GM18511 (cell line): ENCODE measurements around the gene CDK5RAP3.
"Not testable (repeated sequence)": the region's sequence is repeated elsewhere in the genome, so short reads cannot be mapped to it uniquely, and the experiment has no call there.

Source experiments
- ATAC-seq: cut with Tn5 transposase; IDR thresholded peaks from one replicate; pipeline ENCODE4 v1.9.1; 2021; ENCODE audit warnings: mild to moderate bottlenecking, moderate library complexity; ENCODE audit not compliant: unreplicated experiment

The CDK5RAP3 gene

DNA sequence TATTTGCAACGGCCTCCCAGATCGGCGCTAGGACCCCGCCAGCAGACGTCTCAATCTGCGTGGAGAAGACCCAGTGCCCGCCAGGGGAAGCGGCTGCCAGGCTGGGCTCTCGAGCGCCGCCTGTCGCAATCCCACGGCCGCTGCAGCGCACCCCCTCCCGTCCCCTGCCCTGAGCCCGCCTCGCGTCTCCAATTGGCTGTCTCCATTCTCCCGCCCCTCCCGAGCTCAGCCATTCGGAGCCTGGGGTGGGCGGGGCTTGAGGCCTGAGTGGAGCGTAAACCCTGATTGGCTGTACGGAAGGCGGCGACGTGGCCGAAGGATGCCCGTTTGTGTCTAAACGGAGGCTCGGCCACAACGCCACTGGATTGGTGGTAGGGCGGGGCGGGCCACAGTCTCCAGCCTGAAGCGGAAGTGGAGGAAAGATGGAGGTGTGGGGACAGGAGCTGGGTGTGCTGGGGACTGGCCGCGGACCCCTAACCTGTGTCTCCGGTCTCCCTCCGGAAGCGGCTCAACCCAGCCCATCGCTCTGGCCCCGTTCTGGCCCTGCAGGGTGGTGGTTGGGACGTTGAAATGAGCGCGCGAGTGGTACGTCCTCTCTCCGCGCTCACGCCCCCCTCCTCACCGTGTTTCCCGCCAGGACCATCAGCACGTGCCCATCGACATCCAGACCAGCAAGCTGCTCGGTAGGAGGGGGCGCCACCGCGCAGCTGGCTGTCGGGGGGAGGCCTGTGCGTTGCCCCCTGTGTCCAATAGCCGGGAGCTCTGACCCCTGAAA, at the start of gene CDK5RAP3:
Gene CDK5RAP3 (plus strand): TSS at position 389 of the 775 bp plus-strand sequence. CDS start 34 bp downstream, at position 423.
- ATAC-seq: peak; percentile 95

DNA sequence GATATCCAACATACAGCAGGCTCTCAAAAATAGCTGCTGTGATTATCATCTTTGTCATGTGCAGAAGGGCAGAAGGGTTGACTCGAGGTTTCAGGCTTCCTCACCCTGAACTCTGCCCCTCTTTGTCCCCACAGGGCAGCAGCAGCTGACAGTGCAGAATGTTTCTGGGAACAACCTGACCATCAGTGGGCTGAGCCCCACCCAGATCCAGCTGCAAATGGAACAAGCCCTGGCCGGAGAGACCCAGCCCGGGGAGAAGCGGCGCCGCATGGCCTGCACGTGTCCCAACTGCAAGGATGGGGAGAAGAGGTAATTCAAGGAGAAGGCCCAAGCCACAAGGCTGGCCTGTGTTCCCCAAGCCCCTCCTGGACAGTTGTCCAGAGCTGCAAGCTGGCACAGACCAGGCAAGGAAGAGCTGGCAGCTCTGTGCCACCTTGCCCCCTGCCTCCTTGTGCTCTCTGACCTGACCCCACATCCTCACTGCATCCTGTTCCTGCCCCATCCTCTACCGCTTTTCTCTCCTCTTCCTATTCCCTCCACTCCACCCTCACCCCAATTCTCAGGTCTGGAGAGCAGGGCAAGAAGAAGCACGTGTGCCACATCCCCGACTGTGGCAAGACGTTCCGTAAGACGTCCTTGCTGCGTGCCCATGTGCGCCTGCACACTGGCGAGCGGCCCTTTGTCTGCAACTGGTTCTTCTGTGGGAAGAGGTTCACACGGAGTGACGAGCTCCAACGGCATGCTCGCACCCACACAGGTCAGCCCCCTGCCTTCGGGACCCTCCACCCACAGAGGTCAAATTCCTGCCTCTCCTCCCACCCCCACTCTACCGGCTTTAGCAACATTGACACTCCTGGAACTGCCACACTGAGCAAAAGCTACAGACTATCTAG, 45.9 kb upstream of the CDK5RAP3 start:
- no peak for ATAC-seq

- ATAC-seq: no peak
These were observed 45.3 kb upstream of the CDK5RAP3 start for GRCh38 chr17:47925678-47925988.

DNA sequence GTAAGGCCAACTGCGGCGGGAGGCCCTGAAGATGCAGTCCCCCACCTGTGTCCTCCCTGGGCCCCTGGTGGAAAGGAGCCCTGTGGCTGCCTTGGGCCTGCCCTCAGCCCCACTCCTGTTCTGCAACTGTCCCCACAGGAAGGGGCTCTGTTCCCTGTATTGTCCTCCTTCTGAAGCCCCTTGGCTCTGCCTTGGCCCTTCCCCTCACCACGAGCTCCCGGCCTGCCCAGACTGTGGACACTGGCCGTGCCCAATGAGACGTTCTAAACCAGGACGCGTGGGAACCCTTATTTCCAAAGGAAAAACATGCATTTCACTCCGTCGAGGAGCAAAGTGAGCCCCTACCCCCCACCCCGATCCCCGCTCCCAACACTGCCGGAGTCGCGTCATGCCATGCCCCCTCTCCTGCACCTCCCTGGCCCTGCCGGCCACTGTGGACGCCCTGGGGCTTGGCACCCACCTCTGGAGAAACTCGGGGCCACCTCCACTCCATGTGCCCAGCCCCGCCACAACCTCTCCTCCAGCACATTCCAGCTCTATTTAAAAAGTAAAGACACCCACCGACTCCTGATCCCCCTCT, 43.0 kb upstream of the CDK5RAP3 start:
- no peak for ATAC-seq

DNA sequence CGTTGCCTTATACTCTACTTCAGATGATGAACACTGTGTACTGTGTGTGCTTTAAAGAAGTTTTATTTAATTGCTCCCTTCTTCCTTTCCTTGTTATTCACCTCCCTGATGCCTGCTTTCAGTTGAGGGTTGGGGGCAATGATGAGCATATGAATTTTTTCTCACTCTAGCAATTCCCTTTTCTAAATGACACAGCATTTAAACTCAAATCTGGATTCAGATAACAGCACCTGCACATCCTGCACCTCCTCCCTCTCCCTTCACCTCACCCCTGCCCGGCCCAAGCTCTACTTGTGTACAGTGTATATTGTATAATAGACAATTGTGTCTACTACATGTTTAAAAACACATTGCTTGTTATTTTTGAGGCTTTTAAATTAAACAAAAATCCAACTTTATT, 42.5 kb upstream of the CDK5RAP3 start:
- no peak for ATAC-seq

- ATAC-seq: no peak
These were observed 41.5 kb upstream of the CDK5RAP3 start for GRCh38 chr17:47929218-47930000.

GRCh38 chr17:47931848-47932247, 39.1 kb upstream of the CDK5RAP3 start:
- no peak for ATAC-seq

- ATAC-seq: no peak
These were observed 36.1 kb upstream of the CDK5RAP3 start for GRCh38 chr17:47934856-47935255.

DNA sequence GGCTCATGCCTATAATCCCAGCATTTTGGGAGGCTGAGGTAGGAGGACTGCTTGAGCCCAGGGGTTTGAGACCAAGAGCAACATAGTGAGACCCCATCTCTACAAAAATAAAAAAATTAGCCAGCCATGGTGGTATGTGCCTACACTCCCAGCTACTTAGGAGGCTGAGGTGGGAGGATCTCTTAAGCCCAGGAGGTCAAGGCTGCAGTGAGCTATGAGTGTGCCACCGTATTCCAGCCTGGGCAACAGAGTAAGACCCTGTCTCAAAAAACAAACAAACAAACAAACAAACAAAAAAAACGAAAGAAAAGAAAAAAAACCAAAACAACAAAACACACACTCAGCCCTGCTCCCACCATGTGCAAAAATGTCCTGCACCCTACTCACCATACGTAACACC, 35.4 kb upstream of the CDK5RAP3 start:
- not testable (repeated sequence) for ATAC-seq

- ATAC-seq: no peak
These were observed 35.0 kb upstream of the CDK5RAP3 start for GRCh38 chr17:47935961-47936360.

DNA sequence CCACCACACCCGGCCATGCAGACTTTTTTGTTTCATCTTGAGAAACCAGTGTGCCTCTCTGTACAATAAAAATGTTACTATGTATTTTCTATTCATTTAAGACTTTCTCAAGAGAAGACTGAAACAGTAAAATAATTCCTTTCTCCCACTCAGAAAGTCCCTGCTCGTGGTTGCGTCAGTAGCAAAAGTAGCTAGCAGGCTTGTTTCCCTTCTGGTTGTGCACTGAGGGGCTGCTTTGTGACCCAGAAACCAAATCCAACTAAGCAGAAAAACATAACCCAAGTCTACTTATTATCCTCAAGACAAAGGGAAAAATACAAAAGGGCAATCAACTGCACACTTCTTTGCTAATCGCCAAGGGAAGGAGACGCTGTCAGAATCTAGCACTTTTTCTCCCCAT, 33.0 kb upstream of the CDK5RAP3 start:
- ATAC-seq: no peak

DNA sequence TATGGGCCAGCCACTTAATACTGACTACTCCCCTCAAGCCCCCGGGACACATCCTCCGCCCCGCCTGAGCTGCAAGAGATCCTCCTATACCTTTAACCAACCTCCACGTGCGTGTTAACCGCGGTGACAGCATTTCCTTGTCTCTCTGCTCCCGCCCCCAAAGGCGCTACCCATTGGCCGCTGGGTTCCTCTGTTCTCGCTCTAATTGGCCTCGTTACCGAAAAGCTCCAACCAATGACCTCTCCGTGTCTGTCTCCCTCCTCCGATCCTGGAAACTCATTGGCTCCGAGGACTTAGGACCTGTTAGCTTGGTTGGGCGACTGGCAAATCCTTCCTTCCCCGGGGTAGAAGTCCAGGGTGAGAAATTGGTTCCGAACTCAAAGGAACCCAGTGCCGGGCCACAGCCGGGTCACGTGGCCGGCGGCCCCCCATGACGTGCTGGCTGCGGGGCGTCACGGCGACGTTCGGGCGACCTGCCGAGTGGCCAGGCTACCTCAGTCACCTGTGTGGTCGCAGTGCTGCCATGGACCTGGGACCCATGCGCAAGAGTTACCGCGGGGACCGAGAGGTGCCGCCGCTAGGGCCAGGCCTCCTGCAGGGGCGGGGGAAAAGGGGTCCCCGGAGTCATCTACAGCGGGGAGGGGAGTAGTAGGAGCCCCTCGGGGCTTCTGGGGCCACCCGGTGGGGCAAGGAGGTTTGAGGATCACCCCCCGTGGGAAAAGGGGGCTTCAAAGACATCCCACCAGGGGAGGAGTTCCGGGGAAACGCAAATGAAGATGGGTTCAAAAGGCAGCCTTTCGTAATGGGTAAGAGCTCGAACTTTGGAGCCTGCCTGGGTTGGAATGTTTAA, 29.4 kb upstream of the CDK5RAP3 start, which contains the start of gene PNPO:
Gene PNPO (plus strand): TSS at position 326 of the 850 bp plus-strand sequence. CDS start 105 bp downstream, at position 431.
- peak; percentile 95 for ATAC-seq

GRCh38 chr17:47942096-47942510, 28.8 kb upstream of the CDK5RAP3 start:
- no peak for ATAC-seq

GRCh38 chr17:47942568-47942967, 28.3 kb upstream of the CDK5RAP3 start:
- ATAC-seq: no peak

DNA sequence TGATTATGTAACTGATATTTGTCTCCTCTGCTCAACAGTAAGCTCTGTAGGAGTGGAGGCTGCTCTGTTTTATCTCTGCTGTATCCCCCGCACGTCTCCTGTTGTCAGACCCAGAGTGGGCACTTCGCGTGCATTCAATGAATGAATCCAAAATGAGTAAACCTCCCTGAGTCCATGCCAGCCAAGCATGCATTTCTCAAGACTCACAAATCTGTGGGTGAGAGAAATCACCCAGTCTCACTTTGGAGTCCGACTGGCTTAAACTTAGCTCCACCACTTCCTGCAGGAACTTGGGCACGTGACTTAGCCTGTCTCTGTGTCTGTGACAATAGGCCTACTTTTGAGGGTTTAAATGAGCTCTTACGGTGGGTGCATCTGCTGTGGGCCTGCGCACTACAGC, 25.8 kb upstream of the CDK5RAP3 start:
- no peak for ATAC-seq

DNA sequence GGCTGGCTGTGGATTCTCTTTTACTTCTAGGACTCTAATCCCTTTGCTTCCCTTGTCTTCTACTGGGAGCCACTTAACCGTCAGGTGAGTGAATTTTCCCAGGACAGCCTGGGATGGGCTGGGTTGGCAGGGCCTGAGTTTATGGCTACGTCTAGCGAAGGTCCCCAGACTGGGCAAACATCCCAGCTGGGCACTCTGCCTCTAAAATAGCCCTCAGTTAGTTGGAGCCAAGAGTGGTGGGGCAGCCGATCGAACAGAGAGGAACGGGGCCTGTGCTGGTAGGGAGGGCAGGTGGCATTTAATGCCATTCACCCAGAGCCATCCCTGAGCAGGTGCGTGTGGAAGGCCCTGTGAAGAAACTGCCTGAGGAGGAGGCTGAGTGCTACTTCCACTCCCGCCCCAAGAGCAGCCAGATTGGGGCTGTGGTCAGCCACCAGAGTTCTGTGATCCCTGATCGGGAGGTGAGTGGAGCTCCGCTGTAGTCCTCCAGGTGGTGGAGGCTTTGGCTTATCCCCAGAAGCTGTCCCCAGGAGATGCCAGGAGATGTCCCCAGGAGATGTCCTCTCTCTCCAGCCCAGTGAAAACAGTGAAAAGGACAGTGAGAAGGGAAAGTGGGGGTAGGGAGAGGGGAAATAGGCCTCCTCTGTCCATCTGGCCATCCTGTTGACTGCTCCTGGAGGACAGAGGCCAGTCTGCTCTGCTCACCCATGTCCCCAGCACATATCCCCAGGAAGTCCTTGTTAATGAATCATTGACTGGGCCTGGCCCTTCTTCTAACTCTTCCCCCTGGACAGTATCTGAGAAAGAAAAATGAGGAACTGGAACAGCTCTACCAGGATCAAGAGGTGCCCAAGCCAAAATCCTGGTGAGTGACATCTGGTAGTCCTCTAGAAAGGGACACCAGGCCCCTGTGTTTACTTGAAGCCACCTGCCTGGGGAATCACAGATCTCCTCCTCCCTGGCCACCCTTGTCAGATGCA, 25.1 kb upstream of the CDK5RAP3 start:
- no peak for ATAC-seq

DNA sequence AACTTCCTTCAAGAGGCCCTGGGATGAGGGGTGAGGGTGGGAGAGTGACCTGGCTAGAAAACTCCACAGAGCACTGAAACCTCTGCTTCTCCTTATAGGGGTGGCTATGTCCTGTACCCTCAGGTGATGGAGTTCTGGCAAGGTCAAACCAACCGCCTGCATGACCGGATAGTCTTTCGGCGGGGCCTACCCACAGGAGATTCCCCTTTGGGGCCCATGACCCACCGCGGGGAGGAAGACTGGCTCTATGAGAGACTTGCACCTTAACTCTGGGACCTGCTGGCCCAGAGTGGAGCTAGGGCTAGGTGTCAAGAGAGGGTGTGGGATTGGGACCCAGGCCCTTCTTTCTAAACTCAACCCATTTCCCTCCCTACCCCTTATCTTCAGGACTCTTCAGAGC, 24.4 kb upstream of the CDK5RAP3 start:
- ATAC-seq: no peak

- ATAC-seq: peak; percentile 65
These were observed 23.9 kb upstream of the CDK5RAP3 start for GRCh38 chr17:47946929-47947397.
